ENCODE measurements around the gene GRHL3.

GRHL3 gene

GRCh38 chr1:24317081-24317480, 2.1 kb upstream of the GRHL3 start:
- in situ Hi-C loops (cut with MboI; ENCODE audit: low sequenced_read_pairs), result no loop called here

- in situ Hi-C loops (cut with MboI; ENCODE audit: low sequenced_read_pairs), result no loop called here
Observed at GRCh38 chr1:24317956-24318614, 1.1 kb upstream of the GRHL3 start.

GRCh38 chr1:24318615-24319311, 394 bp upstream of the GRHL3 start:
- in situ Hi-C loops (cut with MboI; ENCODE audit: low sequenced_read_pairs), result no loop called here

- in situ Hi-C loops (cut with MboI; ENCODE audit: low sequenced_read_pairs), result no loop called here
Observed at GRCh38 chr1:24319962-24320361, 805 bp downstream of the GRHL3 start.

- in situ Hi-C loops (cut with MboI; ENCODE audit: low sequenced_read_pairs), result no loop called here
Observed at GRCh38 chr1:24321126-24321525, 2.0 kb downstream of the GRHL3 start.

GRCh38 chr1:24321697-24322469, 2.7 kb downstream of the GRHL3 start:
- in situ Hi-C loops (cut with MboI; ENCODE audit: low sequenced_read_pairs), result no loop called here

GRCh38 chr1:24322470-24323177, 3.5 kb downstream of the GRHL3 start:
- in situ Hi-C loops (cut with MboI; ENCODE audit: low sequenced_read_pairs), result no loop called here

- in situ Hi-C loops (cut with MboI; ENCODE audit: low sequenced_read_pairs), result no loop called here
Observed at GRCh38 chr1:24323281-24323680, 4.1 kb downstream of the GRHL3 start.

- in situ Hi-C loops (cut with MboI; ENCODE audit: low sequenced_read_pairs), result no loop called here
Observed at GRCh38 chr1:24324903-24325302, 5.7 kb downstream of the GRHL3 start.

GRCh38 chr1:24325587-24326449, 6.7 kb downstream of the GRHL3 start:
- in situ Hi-C loops (cut with MboI; ENCODE audit: low sequenced_read_pairs), result no loop called here

GRCh38 chr1:24327486-24327885, 8.3 kb downstream of the GRHL3 start:
- in situ Hi-C loops (cut with MboI; ENCODE audit: low sequenced_read_pairs), result no loop called here

- in situ Hi-C loops (cut with MboI; ENCODE audit: low sequenced_read_pairs), result no loop called here
Observed at GRCh38 chr1:24327891-24328290, 8.7 kb downstream of the GRHL3 start.

GRCh38 chr1:24329331-24329730, 10.2 kb downstream of the GRHL3 start:
- in situ Hi-C loops (cut with MboI; ENCODE audit: low sequenced_read_pairs), result no loop called here

GRCh38 chr1:24329797-24330543, 10.8 kb downstream of the GRHL3 start:
- in situ Hi-C loops (cut with MboI; ENCODE audit: low sequenced_read_pairs), result no loop called here

GRCh38 chr1:24331961-24332673, 13.0 kb downstream of the GRHL3 start:
- in situ Hi-C loops (cut with MboI; ENCODE audit: low sequenced_read_pairs), result no loop called here

- in situ Hi-C loops (cut with MboI; ENCODE audit: low sequenced_read_pairs), result no loop called here
Observed at GRCh38 chr1:24336075-24336474, 16.9 kb downstream of the GRHL3 start.

GRCh38 chr1:24337455-24337854, 18.3 kb downstream of the GRHL3 start:
- in situ Hi-C loops (cut with MboI; ENCODE audit: low sequenced_read_pairs), result no loop called here

GRCh38 chr1:24338447-24338846, 19.3 kb downstream of the GRHL3 start:
- in situ Hi-C loops (cut with MboI; ENCODE audit: low sequenced_read_pairs), result no loop called here

GRCh38 chr1:24339996-24340395, 20.8 kb downstream of the GRHL3 start:
- in situ Hi-C loops (cut with MboI; ENCODE audit: low sequenced_read_pairs), result no loop called here

Measured in HL-60/S4 (cell line).